GM08714 (cell line): Measurements from ENCODE around the gene C11orf24.
A peak's percentile ranks its signal among the peaks of the same experiment; 100 is the strongest.
"Not testable (repeated sequence)": the region's sequence is repeated elsewhere in the genome, so short reads cannot be mapped to it uniquely, and the experiment has no call there.

Source experiments
- H3K4me3 ChIP-seq: fragments of 200-500 bp; sonication (Bioruptor generic); 2 replicates; pipeline ENCODE4 v1.5.1; 2014; ENCODE audit warnings: mild to moderate bottlenecking, low read length, inconsistent platforms
- ZNF274 ChIP-seq: IDR thresholded peaks from 2 replicates; pipeline ENCODE4 v1.6.1; 2012; ENCODE audit warnings: mild to moderate bottlenecking, low read depth, low read length

C11orf24 gene

DNA sequence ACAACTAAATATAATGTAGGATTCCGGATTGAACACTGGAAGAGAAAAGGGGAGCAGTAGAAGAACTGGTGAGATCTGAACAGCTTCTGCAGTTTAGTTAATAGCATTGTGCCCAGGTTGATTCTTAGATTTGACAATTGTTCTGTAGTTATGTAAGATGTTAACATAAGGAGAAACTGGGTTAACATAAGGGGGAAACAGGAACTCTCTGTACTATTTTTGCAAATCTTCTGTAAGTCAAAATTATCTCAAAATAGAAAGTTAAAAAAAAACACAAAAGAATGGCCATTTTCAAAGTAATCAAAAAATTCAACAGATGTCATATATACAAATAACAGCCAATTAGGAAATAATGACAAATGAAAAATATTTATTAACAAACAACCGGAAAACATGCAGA lies 21.9 kb upstream of the C11orf24 start:
- TF ChIP-seq ZNF274: no peak
- H3K4me3 ChIP-seq: no peak overlapping the region

DNA sequence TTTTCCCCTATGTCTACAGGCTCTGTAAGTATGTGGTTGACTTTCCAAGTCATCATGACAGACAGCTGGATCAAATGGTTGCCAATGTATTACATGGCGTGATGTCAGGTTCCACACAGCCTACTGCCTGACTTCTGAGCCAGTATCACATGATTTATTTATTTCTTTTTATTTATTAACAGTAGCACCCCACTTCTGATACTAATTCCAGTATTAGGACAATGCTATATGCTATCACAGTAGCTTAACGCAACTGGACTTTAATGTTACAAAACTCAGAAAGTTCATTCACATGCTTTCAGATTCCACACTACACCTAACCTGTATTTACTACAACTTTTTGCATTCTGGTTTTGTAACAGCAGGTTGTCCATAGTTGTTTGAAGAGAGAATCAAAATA lies 17.7 kb upstream of the C11orf24 start:
- H3K4me3 ChIP-seq: no peak overlapping the region
- TF ChIP-seq ZNF274: no peak

DNA sequence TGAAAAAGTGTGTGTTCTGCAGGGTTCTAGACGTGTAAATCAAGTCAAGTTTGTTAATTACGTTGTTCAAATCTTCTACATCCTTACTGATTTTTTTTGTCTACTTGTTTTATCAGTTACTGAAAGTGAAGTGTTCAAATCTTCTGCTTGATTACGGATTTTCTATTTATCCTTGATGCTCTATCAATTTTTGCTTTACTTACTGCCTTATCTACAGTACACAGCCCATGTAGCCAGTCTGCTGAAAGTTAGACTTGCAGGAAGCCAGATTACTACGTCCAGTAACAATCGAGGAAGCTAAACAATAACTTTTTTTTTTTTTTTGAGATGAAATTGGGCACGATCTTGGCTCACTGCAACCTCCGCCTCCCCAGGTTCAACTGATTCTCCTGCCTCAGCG lies 15.6 kb upstream of the C11orf24 start:
- no peak for TF ChIP-seq ZNF274
- H3K4me3 ChIP-seq: no peak overlapping the region

DNA sequence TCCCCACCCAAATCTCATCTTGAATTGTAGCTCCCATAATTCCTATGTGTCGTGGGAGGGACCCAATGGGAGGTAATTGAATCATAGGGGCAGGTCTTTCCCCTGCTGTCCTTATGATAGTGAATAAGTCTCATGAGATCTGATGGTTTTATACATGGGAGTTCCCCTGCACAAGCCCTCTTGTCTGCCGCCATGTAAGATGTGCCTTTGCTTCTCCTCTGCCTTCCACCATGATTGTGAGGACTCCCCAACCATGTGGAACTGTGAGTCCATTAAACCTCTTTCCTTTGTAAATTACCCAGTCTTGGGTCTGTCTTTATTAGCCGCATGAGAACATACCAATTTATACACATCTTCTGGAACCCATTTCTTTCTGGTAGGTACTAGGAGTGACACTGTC lies 12.8 kb upstream of the C11orf24 start:
- H3K4me3 ChIP-seq: not testable (repeated sequence)

DNA sequence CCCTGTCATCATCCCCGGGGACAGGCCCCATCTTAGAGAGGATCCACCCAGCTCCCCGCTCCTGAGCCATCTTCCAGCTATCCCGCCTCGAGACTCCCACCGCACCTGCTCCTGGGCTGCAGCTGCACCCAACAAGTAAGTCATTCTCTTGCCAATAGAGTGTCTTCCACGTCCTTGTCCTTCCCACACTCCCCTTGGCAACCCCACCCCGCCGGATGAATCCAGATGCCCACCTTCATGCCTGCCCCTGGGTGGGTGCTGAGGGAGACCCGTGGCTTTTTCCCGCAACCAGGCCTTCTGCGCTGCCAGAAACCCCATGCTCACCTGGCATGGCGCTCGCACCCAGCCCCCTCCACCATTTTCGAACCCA lies 11.1 kb upstream of the C11orf24 start:
- TF ChIP-seq ZNF274: no peak
- H3K4me3 ChIP-seq: no peak overlapping the region; the same call in 1 of the 2 replicates

DNA sequence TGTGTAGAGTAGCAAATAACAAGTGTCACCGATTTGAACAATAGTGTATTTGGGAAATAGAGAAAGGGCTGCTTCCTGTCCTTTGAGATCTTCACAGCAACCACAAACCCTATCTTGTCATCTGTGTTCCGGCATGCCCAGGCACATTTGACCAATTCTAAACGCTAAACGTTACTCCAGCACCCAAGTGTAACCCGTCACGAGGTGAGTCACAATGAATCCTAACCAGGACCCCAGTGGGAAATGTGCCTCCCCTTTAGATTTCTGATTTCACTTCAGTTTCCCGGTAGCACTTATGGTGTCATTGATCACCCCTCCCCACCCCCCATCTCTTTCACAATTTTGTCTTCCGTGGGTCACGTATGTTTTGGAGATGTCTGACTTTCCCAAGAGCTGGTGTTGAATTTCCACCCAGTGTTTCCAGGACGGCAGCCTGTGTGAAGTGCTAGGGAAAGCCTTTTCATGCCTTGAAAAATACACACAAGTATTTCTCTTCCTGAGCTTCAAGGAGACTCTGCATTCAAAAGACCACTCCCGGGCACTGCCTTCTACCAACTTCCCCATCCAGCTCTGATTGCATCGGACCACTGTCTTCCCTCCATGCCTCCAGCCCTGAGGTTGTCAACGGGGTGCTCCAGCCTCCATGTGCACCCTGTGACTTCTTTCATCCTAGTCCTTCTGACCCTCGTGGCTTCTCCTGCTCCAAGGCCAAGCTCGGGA lies 10.5 kb upstream of the C11orf24 start:
- H3K4me3 ChIP-seq: peak overlapping the region; percentile 28; the same call in 1 of the 2 replicates

DNA sequence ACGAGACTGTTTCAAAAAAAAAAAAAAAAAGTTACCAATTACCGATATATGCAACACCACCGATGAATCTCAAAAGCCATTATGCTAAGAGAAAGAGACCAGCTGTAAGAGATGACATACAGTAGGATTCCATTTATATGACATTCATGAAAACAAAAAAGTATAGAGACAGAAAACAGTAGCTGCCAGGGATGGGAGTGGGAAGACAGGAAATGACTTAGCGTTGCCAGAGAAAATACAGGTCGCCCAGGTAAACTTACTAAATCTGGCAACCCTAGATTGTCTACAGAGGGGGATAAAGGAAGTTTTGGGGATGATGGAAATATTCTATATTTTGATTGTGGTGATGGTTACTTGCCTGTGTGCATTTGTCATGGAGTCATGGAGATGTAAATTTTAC lies 7.9 kb upstream of the C11orf24 start:
- TF ChIP-seq ZNF274: no peak

More for the DNA sequence above, 10.5 kb upstream of the C11orf24 start:
- TF ChIP-seq ZNF274: no peak

DNA sequence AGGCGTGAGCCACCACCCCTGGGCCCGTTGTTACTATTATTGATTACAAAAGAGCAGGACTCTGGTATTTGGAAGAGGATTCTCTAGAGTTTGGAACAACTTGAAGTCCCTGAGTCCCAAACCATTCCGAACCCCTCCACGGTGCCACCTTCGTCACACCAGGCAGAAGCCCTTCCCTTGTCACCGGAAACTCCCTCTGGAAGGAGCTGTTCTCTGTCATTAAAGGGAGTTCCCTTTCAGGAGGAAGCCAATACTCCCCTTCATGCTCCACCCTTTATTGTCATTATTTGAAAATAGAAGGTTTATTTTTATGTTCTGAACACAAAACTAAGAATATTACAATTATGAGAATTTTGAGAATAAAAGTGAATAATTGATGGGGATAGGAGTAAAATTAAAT lies 5.1 kb upstream of the C11orf24 start:
- no peak for TF ChIP-seq ZNF274
- no peak overlapping the region for H3K4me3 ChIP-seq

More for the DNA sequence above, 7.9 kb upstream of the C11orf24 start:
- no peak overlapping the region for H3K4me3 ChIP-seq

DNA sequence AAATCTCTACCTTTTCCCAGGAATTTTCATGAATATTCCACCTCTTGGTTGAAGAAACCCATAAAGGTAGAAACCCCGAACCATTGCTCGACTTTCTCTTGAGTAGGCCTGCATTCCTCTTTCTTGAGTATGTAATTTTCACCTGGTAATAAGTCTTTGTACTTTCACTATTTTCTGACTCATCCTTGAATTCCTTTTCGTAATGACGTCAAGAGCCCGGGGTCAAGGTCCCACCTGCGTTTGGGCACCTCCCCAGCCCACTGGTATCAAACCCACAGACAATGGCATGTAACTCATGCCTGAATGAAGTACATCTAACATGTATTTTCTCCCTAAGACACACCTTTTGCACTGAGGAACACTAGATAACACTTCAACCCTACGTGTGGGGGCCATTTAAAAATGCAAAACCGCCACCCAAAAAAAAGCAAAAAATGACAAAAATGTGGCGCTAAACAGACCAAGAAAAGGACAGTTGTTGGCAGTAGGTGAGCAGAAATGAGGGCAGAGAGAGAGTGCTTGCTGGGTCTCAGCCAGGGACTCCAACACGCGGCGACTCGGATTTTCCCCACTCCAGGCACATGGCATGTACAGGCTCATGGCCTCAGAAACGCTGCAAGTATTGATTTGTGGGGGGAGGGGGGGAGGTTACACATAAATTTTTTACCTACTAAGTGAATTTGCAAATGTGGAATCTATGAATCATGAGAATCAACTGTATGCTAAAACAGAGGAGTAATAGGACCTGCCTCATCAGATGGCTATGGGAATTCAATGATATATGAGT lies 4.1 kb upstream of the C11orf24 start:
- no peak for TF ChIP-seq ZNF274
- H3K4me3 ChIP-seq: no peak overlapping the region

DNA sequence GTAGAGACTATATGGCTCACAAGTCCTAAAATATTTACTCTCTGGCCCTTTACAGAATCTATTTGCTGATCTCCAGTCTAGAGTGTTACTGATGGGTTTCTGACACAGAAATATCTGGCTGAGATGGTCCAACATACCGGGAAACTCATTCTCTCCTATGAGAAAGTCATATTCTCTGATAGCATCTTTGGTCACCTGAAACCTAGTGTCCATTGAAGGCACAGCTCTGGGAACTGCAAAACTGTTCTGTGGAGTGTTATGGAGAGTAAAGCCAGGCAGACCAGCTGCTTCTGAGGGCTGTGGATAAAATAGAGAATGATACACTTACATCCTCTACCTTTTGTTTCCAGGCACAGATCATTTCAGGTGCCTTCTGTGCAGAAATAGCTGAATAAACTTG lies 2.5 kb upstream of the C11orf24 start:
- TF ChIP-seq ZNF274: no peak
- no peak overlapping the region; the same call in 1 of the 2 replicates for H3K4me3 ChIP-seq

DNA sequence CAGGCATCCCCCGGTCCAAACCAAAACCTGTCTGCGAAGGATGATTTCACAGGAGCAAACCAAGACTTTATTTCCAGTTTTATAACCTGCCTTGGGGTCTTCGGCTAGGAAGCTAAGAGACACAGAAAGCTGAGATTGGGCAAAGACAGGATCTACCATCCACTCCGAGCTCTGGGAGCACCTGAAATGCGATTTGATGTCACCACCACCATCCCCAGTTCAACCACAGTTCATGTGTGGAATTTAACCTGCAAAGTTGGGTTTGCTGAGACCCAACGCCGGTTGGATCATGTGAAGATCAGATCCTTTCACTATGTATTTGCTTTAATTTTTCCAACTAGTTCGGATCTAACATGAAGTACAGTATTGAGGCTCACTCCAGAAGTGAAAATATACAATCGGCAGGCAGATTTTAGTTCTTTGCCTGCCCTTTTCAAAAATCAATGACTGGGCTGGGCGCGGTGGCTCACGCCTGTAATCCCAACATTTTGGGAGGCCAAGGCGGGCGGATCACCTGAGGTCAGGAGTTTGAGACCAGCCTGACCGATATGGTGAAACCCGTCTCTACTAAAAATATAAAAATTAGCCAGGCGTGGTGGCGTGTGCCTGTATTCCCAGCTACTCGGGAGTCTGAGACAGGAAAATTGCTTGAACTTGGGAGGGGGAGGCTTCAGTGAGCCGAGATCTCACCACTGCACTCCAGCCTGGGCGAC lies 1.4 kb upstream of the C11orf24 start:
- no peak for TF ChIP-seq ZNF274
- peak overlapping the region; percentile 95; the same call in 1 of the 2 replicates for H3K4me3 ChIP-seq

DNA sequence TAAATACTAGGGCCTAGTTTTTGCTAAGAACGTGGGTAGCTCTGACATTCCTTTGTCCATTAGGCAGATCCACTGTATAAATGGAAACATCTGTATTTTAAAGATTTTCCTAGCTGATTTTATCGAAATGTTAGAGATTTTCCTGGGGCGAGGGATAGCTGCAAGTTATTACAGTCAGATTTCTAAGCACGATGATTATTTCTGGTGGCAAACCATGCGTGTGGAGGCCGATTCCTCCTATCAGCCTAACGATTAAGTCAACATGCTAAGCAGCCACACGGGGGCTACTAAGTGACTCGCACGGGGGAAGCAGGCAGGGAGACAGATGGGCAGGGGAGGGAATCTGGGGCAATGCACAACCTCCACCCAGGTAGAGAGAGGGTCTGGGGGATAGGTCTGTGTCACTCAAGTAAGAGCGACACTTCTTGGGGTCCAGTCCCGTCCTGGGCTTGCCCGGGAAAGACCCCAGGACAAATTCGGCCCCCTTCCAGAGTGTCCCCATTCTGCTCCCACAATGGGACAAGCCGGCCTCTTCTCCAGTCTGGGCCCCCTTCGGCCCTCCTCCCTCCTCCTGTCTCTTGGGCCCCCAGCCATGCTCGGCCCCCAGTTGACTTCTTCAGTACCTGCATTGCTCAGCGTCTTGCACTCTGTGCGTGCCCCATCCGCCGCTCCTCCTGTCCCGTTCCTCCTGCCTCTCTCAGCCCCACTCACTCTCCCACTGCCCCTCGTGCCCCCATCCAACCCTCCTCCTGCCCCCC lies 571 bp downstream of the C11orf24 start:
- peak overlapping the region; percentile 91 for H3K4me3 ChIP-seq
- TF ChIP-seq ZNF274: no peak

DNA sequence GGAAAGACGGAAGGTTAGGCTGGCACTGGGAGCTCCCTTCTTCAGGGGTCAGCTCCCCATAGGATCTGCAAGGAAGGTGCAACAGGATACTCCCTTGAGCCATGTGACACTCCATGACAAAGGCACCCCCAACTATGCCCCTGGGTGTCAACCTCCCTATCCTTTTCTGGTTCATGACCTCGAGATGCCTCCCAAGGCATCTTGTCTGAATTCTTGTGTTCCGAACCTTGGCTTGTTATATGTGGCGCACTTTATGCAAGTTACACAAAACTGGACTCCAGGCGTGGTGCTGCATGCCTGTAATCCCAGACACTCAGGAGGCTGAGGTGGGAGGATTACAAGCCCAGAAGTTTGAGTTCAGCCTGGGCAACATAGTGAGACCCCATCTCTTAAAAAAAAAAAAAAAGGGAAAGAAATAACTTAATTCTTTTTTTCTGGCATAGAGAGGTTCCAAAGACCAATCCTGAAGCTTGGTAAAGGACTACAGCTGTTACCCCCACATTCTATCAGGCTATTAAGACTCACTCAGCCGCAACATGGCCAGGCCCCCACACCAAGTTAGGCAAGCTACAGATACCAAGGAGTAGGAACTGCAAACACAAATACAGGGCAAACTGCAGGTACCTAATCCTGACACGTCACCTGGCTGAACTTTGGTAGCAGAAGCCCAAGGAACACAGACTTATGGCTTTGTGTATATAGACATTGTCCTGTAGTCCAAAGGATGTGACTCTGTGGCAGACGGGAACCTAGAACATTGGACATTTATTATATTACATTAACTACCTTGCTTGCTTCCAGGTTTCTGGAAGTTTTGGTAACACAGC lies 1.4 kb downstream of the C11orf24 start:
- peak overlapping the region; percentile 91 for H3K4me3 ChIP-seq
- no peak for TF ChIP-seq ZNF274
